HG02763 (cell line): Measurements from ENCODE around the gene RING1.

Source experiments
- ATAC-seq: cut with Tn5 transposase; IDR thresholded peaks from one replicate; pipeline ENCODE4 v1.9.1; 2021; ENCODE audit warnings: mild to moderate bottlenecking, moderate library complexity; ENCODE audit not compliant: unreplicated experiment

RING1 gene

GRCh38 chr6:33192105-33192646 lies 16.1 kb upstream of the RING1 start, which contains the start of gene COL11A2:
Gene COL11A2, minus strand, starts transcription at chr6:33192467. Its CDS starts 227 bp downstream, at chr6:33192240.
- ATAC-seq = no peak

- ATAC-seq = no peak
These were observed 15.4 kb upstream of the RING1 start for GRCh38 chr6:33192671-33193602.

- no peak for ATAC-seq
These were observed 14.7 kb upstream of the RING1 start for GRCh38 chr6:33193619-33194018.

GRCh38 chr6:33194431-33194979 lies 13.8 kb upstream of the RING1 start:
- ATAC-seq = no peak

GRCh38 chr6:33195304-33196165 lies 12.8 kb upstream of the RING1 start:
- ATAC-seq = no peak

- no peak for ATAC-seq
These were observed 10.8 kb upstream of the RING1 start for GRCh38 chr6:33197431-33198048.

- no peak for ATAC-seq
These were observed 10.0 kb upstream of the RING1 start for GRCh38 chr6:33198159-33198852.

GRCh38 chr6:33198853-33199436 lies 9.4 kb upstream of the RING1 start:
- no peak for ATAC-seq

GRCh38 chr6:33199687-33200218 lies 8.5 kb upstream of the RING1 start:
- ATAC-seq = peak; percentile 26

- ATAC-seq = peak; percentile 55
These were observed 7.8 kb upstream of the RING1 start, which contains the start of the genes RXRB and SLC39A7 for GRCh38 chr6:33200219-33201146. Gene RXRB, minus strand, starts transcription at chr6:33200665. Its CDS starts 189 bp downstream, at chr6:33200476. Gene SLC39A7, plus strand, starts transcription at chr6:33200867. Its CDS starts 379 bp downstream, at chr6:33201246.

GRCh38 chr6:33201147-33201545 lies 7.2 kb upstream of the RING1 start:
- no peak for ATAC-seq

GRCh38 chr6:33201935-33202334 lies 6.4 kb upstream of the RING1 start:
- no peak for ATAC-seq

GRCh38 chr6:33202799-33203198 lies 5.5 kb upstream of the RING1 start:
- no peak for ATAC-seq

- no peak for ATAC-seq
These were observed 4.7 kb upstream of the RING1 start for GRCh38 chr6:33203443-33204164.

- ATAC-seq = no peak
These were observed 4.2 kb upstream of the RING1 start for GRCh38 chr6:33204165-33204414.

- ATAC-seq = peak; percentile 44
These were observed 3.7 kb upstream of the RING1 start, which contains the start of gene HSD17B8 for GRCh38 chr6:33204415-33205190. Gene HSD17B8, plus strand, starts transcription at chr6:33204655. Its CDS starts 14 bp downstream, at chr6:33204669.
